T1000 (cell line): Measurements from ENCODE around the gene RCSD1.

Experiments used
- DNase-seq: peaks from one replicate; lab custom pipeline; 2025; ENCODE audit warnings: mixed read lengths; lab: John Stamatoyannopoulos, UW

Gene RCSD1

GRCh38 chr1:167643441-167643840 is 13.4 kb downstream of the RCSD1 start:
- no peak for DNase-seq

- DNase-seq: no peak
These were observed 14.5 kb downstream of the RCSD1 start for GRCh38 chr1:167644551-167644950.

- DNase-seq: no peak
These were observed 15.1 kb downstream of the RCSD1 start for GRCh38 chr1:167645140-167645541.

- no peak for DNase-seq
These were observed 15.8 kb downstream of the RCSD1 start for GRCh38 chr1:167645625-167646414.

- DNase-seq: no peak
These were observed 18.3 kb downstream of the RCSD1 start for GRCh38 chr1:167648252-167648849.

GRCh38 chr1:167648978-167649744 is 19.1 kb downstream of the RCSD1 start:
- DNase-seq: no peak

GRCh38 chr1:167650269-167651160 is 20.5 kb downstream of the RCSD1 start:
- DNase-seq: no peak

- no peak for DNase-seq
These were observed 21.2 kb downstream of the RCSD1 start for GRCh38 chr1:167651161-167651693.

GRCh38 chr1:167654975-167655575 is 25.0 kb downstream of the RCSD1 start:
- DNase-seq: no peak

GRCh38 chr1:167656657-167657056 is 26.6 kb downstream of the RCSD1 start:
- DNase-seq: no peak

- DNase-seq: no peak
These were observed 28.7 kb downstream of the RCSD1 start for GRCh38 chr1:167658574-167659328.

GRCh38 chr1:167659450-167659849 is 29.4 kb downstream of the RCSD1 start:
- DNase-seq: no peak

GRCh38 chr1:167659881-167660280 is 29.8 kb downstream of the RCSD1 start:
- no peak for DNase-seq

- DNase-seq: peak; percentile 25
These were observed 31.7 kb downstream of the RCSD1 start for GRCh38 chr1:167661527-167662426.

GRCh38 chr1:167663002-167663772 is 33.2 kb downstream of the RCSD1 start:
- DNase-seq: peak; percentile 24

GRCh38 chr1:167665469-167665868 is 35.4 kb downstream of the RCSD1 start:
- no peak for DNase-seq

GRCh38 chr1:167666416-167666815 is 36.4 kb downstream of the RCSD1 start:
- DNase-seq: peak; percentile 78

GRCh38 chr1:167667536-167667935 is 37.5 kb downstream of the RCSD1 start:
- DNase-seq: no peak

GRCh38 chr1:167668108-167668507 is 38.1 kb downstream of the RCSD1 start:
- DNase-seq: no peak
